Measurements from ENCODE around the gene CDKAL1.

CDKAL1 gene

DNA sequence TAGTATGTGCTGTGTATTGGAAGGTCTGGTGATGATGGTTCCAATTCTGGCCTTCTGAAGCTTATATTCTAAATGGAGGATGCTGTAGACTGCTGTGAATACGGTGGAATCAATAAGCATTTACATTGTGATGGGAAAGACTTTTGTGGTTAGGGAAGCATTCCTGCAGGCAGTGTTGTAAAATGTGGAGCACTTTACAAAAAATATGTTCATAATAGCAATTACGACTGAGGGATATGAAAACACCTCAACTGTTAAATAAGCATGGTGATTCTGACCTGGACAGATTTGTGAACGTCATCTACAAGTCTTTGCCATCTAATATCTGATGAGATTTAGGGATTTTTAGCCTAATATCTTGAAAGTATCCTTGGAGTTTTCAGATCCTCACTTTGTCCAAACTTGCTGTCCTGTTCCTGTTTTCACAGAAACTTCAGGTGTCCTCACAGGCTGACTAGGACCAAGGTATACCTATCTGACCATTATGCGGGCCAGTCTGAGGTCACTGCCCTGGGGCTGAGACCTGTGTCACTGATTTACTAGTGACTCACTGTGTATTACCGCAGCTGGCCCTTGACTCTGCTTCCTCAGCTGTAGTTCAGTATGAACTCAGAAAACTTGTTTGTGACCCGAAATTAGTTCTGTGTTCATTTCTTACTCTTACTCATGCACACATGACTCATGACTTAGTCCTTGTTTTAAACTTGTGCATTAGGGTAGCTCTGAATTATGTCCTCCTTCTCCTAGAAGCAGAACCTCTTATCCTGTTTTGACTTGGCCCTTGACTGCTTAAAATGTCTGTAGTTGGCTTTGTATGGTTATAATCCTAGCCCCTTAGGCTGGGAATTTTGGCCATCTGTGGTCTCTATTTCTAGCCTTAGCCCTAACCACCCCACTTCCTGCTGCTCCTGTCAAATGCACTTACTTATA is 343.0 kb downstream of the CDKAL1 start:
- peak overlapping the region; percentile 53 for H3K4me2 ChIP-seq (ENCODE audit: low read length)
- peaks cover 34% of the 10 kb centered on the region for H3K4me1 ChIP-seq (ENCODE audit: control insufficient read depth, insufficient read depth, low read length)
- H3K9me3 ChIP-seq (replicated peaks; ENCODE audit: low read length): no peaks in the 10 kb centered on the region
- H3K9ac ChIP-seq (ENCODE audit: low read depth, low read length): peak overlapping the region; percentile 40
- H3K27me3 ChIP-seq (ENCODE audit: control insufficient read depth, insufficient read depth, low read length): no peaks in the 10 kb centered on the region
- H3K36me3 ChIP-seq (ENCODE audit: insufficient read depth, low read length): no peaks in the 10 kb centered on the region
- peak overlapping the region; percentile 16 for H3K4me3 ChIP-seq (ENCODE audit: low read length)

DNA sequence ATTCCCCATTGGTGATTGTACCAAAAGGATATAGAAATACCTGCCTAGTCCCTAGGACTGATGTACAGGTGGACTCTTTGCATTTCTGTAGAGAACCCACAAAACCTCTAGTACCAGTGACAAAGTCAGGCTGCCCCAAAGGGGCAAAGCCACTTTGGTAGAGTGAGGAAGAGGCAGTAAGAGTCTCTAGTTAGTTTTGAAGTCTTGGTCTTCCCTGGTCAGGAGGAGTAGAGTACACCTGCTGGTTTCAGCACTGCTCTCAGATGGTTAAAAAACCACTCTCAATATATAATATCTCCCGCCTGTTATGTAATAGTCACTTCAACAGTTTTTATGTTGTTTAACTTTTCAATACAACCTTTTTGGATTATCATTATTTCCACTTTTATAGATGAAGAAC is 344.9 kb downstream of the CDKAL1 start:
- Histone ChIP-seq H3K27me3 (ENCODE audit: control insufficient read depth, insufficient read depth, low read length) (no peaks in the 10 kb centered on the region), H3K36me3 (ENCODE audit: insufficient read depth, low read length) (no peaks in the 10 kb centered on the region), H3K9me3 (replicated peaks; ENCODE audit: low read length) (no peaks in the 10 kb centered on the region), H3K4me3 (ENCODE audit: low read length) (no peak overlapping the region), H3K4me2 (ENCODE audit: low read length) (no peak overlapping the region), H3K9ac (ENCODE audit: low read depth, low read length) (no peak overlapping the region), H3K4me1 (ENCODE audit: control insufficient read depth, insufficient read depth, low read length) (peaks cover 34% of the 10 kb centered on the region)

DNA sequence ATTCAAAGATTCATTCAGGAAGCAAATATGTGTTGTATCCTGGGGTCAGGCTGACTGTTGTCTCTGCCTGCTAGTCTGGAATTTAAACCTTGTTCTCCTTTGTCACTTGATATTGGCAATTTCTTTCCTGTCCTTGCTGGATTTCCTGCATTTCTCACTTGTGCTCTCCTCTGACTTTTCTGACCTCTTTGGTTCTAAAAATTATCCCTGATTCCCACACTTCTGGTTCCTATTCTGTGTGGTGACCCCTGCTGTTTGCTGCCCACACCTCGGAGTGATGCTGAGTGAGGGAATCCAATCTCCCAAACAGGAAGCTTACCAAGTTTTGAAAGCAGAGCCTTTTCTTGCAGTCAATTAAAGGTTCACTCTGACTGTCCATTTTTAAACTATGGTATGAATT is 345.3 kb downstream of the CDKAL1 start:
- H3K36me3 ChIP-seq (ENCODE audit: insufficient read depth, low read length): no peaks in the 10 kb centered on the region
- no peak overlapping the region for H3K9ac ChIP-seq (ENCODE audit: low read depth, low read length)
- H3K27me3 ChIP-seq (ENCODE audit: control insufficient read depth, insufficient read depth, low read length): no peaks in the 10 kb centered on the region

DNA sequence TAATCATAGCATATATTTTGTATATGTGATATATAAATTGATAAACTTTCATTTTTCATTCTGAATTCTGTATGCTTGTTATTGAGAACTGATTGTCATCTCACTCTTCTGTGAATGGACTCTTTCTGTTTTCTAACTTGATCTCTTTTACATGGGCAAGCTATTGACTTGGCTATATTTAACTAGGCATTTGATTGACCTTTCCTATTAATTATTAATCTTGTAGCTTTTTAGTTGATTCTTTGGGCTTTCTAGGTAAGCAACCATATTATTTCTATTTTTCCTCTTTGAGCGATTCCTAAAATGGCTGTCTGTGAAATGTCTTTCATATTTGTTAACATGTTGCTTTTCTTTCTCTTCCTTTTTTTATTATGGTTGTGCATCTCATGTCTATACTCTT is 347.1 kb downstream of the CDKAL1 start:
- peaks cover 7% of the 10 kb centered on the region for H3K9me3 ChIP-seq (replicated peaks; ENCODE audit: low read length)
- H3K9ac ChIP-seq (ENCODE audit: low read depth, low read length): no peak overlapping the region
- no peaks in the 10 kb centered on the region for H3K27me3 ChIP-seq (ENCODE audit: control insufficient read depth, insufficient read depth, low read length)
- no peaks in the 10 kb centered on the region for H3K36me3 ChIP-seq (ENCODE audit: insufficient read depth, low read length)
- H3K4me2 ChIP-seq (ENCODE audit: low read length): no peak overlapping the region
- H3K4me3 ChIP-seq (ENCODE audit: low read length): no peak overlapping the region
- H3K4me1 ChIP-seq (ENCODE audit: control insufficient read depth, insufficient read depth, low read length): peaks cover 25% of the 10 kb centered on the region

More for the DNA sequence above, 345.3 kb downstream of the CDKAL1 start:
- H3K4me1 ChIP-seq (ENCODE audit: control insufficient read depth, insufficient read depth, low read length): peaks cover 34% of the 10 kb centered on the region
- H3K4me3 ChIP-seq (ENCODE audit: low read length): no peak overlapping the region
- H3K9me3 ChIP-seq (replicated peaks; ENCODE audit: low read length): no peaks in the 10 kb centered on the region
- no peak overlapping the region for H3K4me2 ChIP-seq (ENCODE audit: low read length)

DNA sequence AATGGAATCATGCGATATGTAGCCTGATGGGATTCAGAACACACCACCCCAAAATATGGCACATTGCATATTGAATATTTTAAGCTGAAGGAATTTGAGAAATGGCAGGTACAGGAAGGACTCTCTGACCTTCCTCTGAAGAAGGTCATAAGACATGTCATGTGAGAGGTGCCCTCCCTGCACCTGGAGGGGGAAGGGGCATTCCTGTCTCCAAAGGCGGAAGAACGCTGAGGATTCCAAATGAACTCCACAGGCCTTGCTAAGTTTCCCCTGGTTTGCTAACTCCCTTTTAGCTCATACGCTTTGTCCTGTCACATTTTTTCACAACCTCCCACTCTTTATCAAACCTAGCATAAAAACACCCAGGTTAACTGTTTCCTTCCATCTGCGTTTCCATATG is 347.8 kb downstream of the CDKAL1 start:
- H3K36me3 ChIP-seq (ENCODE audit: insufficient read depth, low read length): no peaks in the 10 kb centered on the region
- H3K4me2 ChIP-seq (ENCODE audit: low read length): no peak overlapping the region
- no peaks in the 10 kb centered on the region for H3K27me3 ChIP-seq (ENCODE audit: control insufficient read depth, insufficient read depth, low read length)
- no peak overlapping the region for H3K4me3 ChIP-seq (ENCODE audit: low read length)
- peaks cover 18% of the 10 kb centered on the region for H3K4me1 ChIP-seq (ENCODE audit: control insufficient read depth, insufficient read depth, low read length)
- H3K9ac ChIP-seq (ENCODE audit: low read depth, low read length): no peak overlapping the region
- peaks cover 7% of the 10 kb centered on the region for H3K9me3 ChIP-seq (replicated peaks; ENCODE audit: low read length)

DNA sequence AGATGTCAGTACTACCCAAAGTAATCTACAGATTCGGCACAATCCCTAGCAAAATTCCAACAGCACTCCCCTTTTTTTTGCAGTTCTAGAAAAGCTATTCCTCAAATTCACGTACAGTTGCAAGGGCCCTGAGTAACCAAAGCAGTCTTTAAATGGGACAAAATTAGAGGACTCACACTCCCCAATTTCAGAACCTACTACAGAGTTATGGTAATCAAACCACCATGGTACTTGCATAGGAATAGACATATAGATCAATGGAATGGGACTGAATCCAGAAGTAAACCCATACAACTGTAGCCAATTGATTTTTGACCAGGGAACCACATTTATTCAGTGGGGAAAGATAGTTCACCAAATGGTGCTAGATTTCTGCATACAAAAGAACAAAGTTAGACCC is 350.8 kb downstream of the CDKAL1 start:
- Histone ChIP-seq H3K27me3 (ENCODE audit: control insufficient read depth, insufficient read depth, low read length) (no peaks in the 10 kb centered on the region), H3K4me3 (ENCODE audit: low read length) (no peak overlapping the region), H3K4me1 (ENCODE audit: control insufficient read depth, insufficient read depth, low read length) (no peaks in the 10 kb centered on the region), H3K36me3 (ENCODE audit: insufficient read depth, low read length) (no peaks in the 10 kb centered on the region), H3K9ac (ENCODE audit: low read depth, low read length) (no peak overlapping the region), H3K9me3 (replicated peaks; ENCODE audit: low read length) (peaks cover 7% of the 10 kb centered on the region), H3K4me2 (ENCODE audit: low read length) (no peak overlapping the region)

DNA sequence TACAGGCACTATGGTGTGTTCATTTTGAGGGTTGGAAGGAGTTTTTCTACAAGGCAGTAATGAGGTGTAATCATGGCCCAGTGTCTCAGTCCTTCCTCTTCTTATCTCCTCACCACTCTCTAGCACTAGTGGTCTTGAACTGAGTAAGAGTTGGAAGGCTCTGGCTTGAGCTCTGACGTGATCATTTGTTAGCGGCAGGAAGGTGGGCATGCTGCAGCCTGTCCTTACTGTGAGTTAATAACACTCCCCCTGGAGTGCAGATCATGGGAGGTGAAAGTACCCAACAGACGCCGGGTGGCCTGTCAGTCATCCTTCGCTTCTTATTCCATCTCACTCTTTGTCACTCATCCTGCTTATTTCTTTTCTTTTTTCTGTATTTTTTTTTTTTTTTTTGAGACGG is 356.9 kb downstream of the CDKAL1 start:
- Histone ChIP-seq H3K9ac (ENCODE audit: low read depth, low read length) (no peak overlapping the region), H3K27me3 (ENCODE audit: control insufficient read depth, insufficient read depth, low read length) (no peaks in the 10 kb centered on the region), H3K4me3 (ENCODE audit: low read length) (no peak overlapping the region), H3K36me3 (ENCODE audit: insufficient read depth, low read length) (no peaks in the 10 kb centered on the region), H3K9me3 (replicated peaks; ENCODE audit: low read length) (no peaks in the 10 kb centered on the region), H3K4me2 (ENCODE audit: low read length) (no peak overlapping the region), H3K4me1 (ENCODE audit: control insufficient read depth, insufficient read depth, low read length) (no peaks in the 10 kb centered on the region)

DNA sequence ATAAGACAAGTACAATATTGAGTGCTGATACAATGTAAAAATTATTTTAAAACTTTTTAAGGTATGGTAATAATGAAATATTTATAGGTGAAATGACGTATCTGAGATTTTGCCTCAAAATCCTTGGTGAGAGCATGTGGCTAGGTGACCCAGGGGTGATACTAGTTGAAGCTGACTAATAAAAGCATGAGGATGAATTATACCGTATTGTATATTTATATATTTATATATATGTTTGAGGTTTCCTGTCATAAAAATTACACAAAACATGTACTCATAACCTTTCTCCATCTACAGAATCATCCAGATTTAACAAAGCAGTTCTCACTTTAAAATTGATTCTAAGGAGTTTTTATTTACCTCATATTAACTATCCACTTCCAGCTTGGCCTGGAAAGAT is 358.1 kb downstream of the CDKAL1 start:
- no peaks in the 10 kb centered on the region for H3K4me1 ChIP-seq (ENCODE audit: control insufficient read depth, insufficient read depth, low read length)
- H3K4me2 ChIP-seq (ENCODE audit: low read length): no peak overlapping the region
- H3K4me3 ChIP-seq (ENCODE audit: low read length): no peak overlapping the region
- H3K27me3 ChIP-seq (ENCODE audit: control insufficient read depth, insufficient read depth, low read length): no peaks in the 10 kb centered on the region
- H3K9ac ChIP-seq (ENCODE audit: low read depth, low read length): no peak overlapping the region
- no peaks in the 10 kb centered on the region for H3K36me3 ChIP-seq (ENCODE audit: insufficient read depth, low read length)
- H3K9me3 ChIP-seq (replicated peaks; ENCODE audit: low read length): no peaks in the 10 kb centered on the region

DNA sequence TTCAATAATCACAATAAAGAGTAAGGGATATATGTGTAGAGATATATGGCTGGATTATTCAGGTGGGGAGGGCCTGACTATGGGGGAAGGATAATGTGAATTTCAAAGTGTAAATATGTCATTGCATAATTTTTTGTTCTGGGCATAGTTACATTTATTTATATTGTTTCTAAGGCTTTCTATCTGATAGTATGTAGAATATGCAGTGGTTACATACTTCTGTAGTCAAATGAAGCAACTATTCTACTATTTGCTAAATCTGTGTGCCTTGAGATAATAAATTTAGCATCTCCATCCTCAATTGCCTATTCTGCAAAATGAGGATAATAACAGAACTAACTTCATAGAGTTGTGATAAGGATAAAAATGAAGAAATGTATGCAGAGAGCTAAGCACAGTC is 359.2 kb downstream of the CDKAL1 start:
- H3K9ac ChIP-seq (ENCODE audit: low read depth, low read length): no peak overlapping the region
- no peak overlapping the region for H3K4me2 ChIP-seq (ENCODE audit: low read length)
- H3K27me3 ChIP-seq (ENCODE audit: control insufficient read depth, insufficient read depth, low read length): no peaks in the 10 kb centered on the region
- H3K9me3 ChIP-seq (replicated peaks; ENCODE audit: low read length): no peaks in the 10 kb centered on the region
- H3K4me1 ChIP-seq (ENCODE audit: control insufficient read depth, insufficient read depth, low read length): no peaks in the 10 kb centered on the region
- no peaks in the 10 kb centered on the region for H3K36me3 ChIP-seq (ENCODE audit: insufficient read depth, low read length)
- H3K4me3 ChIP-seq (ENCODE audit: low read length): no peak overlapping the region

DNA sequence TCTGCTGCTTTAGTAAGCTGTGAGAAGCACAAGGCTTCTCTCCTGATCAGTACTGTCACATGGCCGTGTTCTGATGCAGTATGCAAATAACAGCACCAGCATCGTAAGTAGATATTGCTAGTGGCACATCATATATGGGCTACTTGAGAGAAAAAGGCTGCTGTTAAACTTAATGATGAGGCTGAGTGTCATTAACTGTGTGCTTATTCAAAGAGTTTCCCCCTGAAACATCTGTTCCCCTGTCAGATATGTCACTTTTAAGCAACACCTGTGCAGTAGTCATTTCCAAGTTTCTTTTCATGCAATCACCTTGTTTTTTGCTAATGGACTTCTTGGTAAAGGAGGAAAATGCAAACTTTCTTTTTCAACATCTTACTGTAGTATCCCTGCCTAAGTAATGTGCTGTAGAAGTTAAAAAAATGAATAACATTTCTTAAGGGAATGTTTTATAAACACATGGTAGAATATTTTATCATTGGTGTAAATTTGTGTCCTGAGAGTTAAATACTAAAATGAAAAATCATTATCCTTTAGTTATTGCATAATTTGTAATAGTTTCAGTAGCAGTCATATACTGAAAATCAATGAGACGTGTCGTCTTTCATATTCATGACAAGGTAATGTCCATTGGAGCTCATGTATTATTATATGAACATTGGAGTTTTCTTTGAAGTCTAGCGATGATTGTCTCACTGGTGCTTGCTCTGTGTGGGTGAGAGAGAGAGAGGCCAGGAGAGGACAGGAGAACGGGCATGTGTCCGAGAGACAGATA is 366.3 kb downstream of the CDKAL1 start:
- no peak overlapping the region for H3K4me2 ChIP-seq (ENCODE audit: low read length)
- no peaks in the 10 kb centered on the region for H3K27me3 ChIP-seq (ENCODE audit: control insufficient read depth, insufficient read depth, low read length)
- H3K9me3 ChIP-seq (replicated peaks; ENCODE audit: low read length): no peaks in the 10 kb centered on the region
- H3K4me3 ChIP-seq (ENCODE audit: low read length): no peak overlapping the region
- no peak overlapping the region for H3K9ac ChIP-seq (ENCODE audit: low read depth, low read length)
- H3K36me3 ChIP-seq (ENCODE audit: insufficient read depth, low read length): no peaks in the 10 kb centered on the region
- no peaks in the 10 kb centered on the region for H3K4me1 ChIP-seq (ENCODE audit: control insufficient read depth, insufficient read depth, low read length)

DNA sequence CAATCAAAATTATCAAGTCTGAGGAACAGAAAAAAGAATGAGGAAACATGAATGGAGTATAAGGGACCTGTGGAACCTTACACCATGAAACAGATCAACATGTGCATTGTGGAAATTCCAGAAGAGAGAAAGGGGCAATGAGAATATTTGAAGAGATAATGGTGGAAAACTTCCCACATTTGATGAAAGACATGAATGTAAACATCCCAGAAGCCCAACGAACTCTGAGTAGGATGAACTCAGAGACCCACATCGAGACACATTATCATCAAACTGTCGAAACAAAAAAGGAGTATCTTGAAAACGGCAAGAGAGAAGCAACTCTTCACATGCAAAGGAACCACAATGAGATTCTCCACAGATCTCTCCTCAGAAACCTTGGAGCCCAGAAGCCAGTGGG is 371.1 kb downstream of the CDKAL1 start:
- H3K4me1 ChIP-seq (ENCODE audit: control insufficient read depth, insufficient read depth, low read length): peaks cover 15% of the 10 kb centered on the region
- no peak overlapping the region for H3K4me2 ChIP-seq (ENCODE audit: low read length)
- H3K27me3 ChIP-seq (ENCODE audit: control insufficient read depth, insufficient read depth, low read length): no peaks in the 10 kb centered on the region
- no peak overlapping the region for H3K4me3 ChIP-seq (ENCODE audit: low read length)
- H3K9ac ChIP-seq (ENCODE audit: low read depth, low read length): no peak overlapping the region
- no peaks in the 10 kb centered on the region for H3K36me3 ChIP-seq (ENCODE audit: insufficient read depth, low read length)
- H3K9me3 ChIP-seq (replicated peaks; ENCODE audit: low read length): no peaks in the 10 kb centered on the region
